Measurements from ENCODE around the gene MSX1. TPM values are rescaled to one million over a fixed set of nuclear protein-coding genes. Genes with fewer than 3 reads are reported as not detected.
A peak's percentile ranks its signal among the peaks of the same experiment; 100 is the strongest.

Gene MSX1
- total and polyA plus RNA-seq, 12 donors, result 1.8 to 30.3 (median 7.2) TPM

DNA sequence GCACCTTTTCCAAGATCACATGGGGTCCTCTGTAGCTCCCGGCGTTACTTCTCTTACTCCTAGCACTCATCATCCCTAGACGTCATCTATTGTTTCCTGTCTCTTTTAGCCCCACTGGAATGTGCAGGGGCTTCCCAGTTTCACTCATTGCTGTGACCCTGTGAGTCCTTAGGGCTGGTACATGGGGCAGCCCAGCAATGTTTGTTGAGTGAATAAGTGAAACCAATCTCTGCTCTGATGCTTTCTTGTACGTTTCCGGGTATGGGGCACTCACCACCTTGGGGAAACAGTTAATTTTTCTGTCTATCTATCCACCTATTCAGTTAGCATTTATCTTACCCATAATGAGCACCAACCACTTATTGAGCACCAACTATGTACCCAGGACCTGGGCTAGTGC lies 16.1 kb downstream of the MSX1 start:
- H3K36me3 ChIP-seq (replicated peaks in 1 of 2), result no peaks in the 10 kb centered on the region
- no peaks in the 10 kb centered on the region for H3K9me3 ChIP-seq (replicated peaks in 1 of 3)
- WGBS, 4 donors, result 42 to 62% (median 49%) methylated on average over 5 of the region's 5 CpGs
- H3K27ac ChIP-seq, result no peak overlapping the region
- DNase-seq, result no peak
- H3K27me3 ChIP-seq, result peaks cover 48% of the 10 kb centered on the region
- no peak overlapping the region for H3K4me3 ChIP-seq
- intact Hi-C loops (cut with DNase I), result no loop called here
- no peaks in the 10 kb centered on the region for H3K4me1 ChIP-seq (replicated peaks in 1 of 2)
- no peak for TF ChIP-seq POLR2A (IDR thresholded peaks at IDR 0.05)
- TF ChIP-seq, protein P1, sequence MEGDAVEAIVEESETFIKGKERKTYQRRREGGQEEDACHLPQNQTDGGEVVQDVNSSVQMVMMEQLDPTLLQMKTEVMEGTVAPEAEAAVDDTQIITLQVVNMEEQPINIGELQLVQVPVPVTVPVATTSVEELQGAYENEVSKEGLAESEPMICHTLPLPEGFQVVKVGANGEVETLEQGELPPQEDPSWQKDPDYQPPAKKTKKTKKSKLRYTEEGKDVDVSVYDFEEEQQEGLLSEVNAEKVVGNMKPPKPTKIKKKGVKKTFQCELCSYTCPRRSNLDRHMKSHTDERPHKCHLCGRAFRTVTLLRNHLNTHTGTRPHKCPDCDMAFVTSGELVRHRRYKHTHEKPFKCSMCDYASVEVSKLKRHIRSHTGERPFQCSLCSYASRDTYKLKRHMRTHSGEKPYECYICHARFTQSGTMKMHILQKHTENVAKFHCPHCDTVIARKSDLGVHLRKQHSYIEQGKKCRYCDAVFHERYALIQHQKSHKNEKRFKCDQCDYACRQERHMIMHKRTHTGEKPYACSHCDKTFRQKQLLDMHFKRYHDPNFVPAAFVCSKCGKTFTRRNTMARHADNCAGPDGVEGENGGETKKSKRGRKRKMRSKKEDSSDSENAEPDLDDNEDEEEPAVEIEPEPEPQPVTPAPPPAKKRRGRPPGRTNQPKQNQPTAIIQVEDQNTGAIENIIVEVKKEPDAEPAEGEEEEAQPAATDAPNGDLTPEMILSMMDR (IDR thresholded peaks at IDR 0.05), result no peak

DNA sequence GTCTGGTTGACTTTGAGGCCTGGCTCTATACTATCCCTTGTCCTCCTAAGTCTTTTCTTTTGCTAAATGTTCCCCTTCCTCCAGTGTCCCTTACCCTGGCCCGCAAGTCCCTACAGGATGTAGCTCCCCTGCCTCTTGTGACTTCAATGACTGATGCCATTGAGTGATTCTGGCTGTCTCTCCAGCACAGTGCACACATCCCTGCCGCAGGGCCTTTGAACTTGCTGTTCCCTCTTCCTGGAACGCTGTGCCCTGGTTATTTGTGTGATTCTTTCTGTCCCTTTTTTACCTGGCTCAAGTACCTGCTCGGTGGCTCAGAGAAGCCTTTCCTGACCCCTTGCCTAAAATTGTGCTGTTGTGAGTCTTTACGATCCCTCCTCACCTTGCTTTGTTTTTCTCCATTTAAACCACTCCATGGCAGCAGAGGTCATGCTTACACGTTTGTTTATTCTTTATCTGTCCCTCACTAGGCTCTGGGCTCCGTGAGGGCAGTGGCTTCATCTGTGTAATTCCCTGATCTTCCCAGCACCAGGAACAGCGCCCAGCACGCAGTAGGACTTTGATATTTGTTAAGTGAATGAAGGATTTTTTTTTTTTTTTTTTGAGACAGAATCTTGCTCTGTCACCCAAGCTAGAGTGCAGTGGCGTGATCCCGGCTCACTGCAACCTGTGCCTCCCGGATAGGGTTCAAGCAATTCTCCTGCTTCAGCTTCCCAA lies 17.6 kb downstream of the MSX1 start:
- no peak overlapping the region for H3K27ac ChIP-seq
- 74 to 87% (median 84%) methylated on average over 12 of the region's 12 CpGs for WGBS, 4 donors
- no peaks in the 10 kb centered on the region for H3K9me3 ChIP-seq (replicated peaks in 1 of 3)
- H3K4me1 ChIP-seq (replicated peaks in 1 of 2), result no peaks in the 10 kb centered on the region
- H3K27me3 ChIP-seq, result peaks cover 33% of the 10 kb centered on the region
- no peak overlapping the region for H3K4me3 ChIP-seq
- intact Hi-C loops (cut with DNase I), result no loop called here
- DNase-seq, result no peak
- TF ChIP-seq POLR2A (IDR thresholded peaks at IDR 0.05), result no peak
- TF ChIP-seq, protein P1 (IDR thresholded peaks at IDR 0.05), result no peak
- no peaks in the 10 kb centered on the region for H3K36me3 ChIP-seq (replicated peaks in 1 of 2)

DNA sequence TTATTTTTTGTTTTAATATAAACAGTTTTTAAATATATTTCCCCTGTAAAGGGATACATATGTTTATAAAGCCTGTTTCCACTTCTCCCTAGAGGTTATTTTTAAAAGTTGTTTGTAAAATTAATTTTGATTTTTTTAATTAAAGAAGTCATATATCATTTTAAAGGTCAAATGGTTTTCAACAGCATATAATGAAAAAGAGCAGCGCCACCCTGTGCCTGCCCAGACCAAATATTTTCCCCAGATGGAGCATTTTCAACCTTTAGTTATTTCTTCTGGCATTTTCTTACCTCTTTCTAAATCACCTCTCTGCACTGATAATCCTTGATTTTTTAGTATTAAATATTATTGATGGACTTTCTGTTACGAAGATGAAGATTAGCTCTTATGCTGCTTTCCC lies 21.0 kb downstream of the MSX1 start:
- whole genome bisulfite sequencing, 4 donors, result 53 to 70% (median 60%) methylated on average over 2 of the region's 2 CpGs
- Histone ChIP-seq H3K4me3 (no peak overlapping the region), H3K9me3 (replicated peaks in 1 of 3) (no peaks in the 10 kb centered on the region), H3K27me3 (peaks cover 4% of the 10 kb centered on the region), H3K27ac (no peak overlapping the region), H3K4me1 (replicated peaks in 1 of 2) (no peaks in the 10 kb centered on the region), H3K36me3 (replicated peaks in 1 of 2) (no peaks in the 10 kb centered on the region)
- TF ChIP-seq, protein P1 (IDR thresholded peaks at IDR 0.05), result peak; percentile 19 to 49 (median 34)
- TF ChIP-seq POLR2A (IDR thresholded peaks at IDR 0.05), result no peak
- DNase-seq, result no peak
- intact Hi-C loops (cut with DNase I), result no loop called here

DNA sequence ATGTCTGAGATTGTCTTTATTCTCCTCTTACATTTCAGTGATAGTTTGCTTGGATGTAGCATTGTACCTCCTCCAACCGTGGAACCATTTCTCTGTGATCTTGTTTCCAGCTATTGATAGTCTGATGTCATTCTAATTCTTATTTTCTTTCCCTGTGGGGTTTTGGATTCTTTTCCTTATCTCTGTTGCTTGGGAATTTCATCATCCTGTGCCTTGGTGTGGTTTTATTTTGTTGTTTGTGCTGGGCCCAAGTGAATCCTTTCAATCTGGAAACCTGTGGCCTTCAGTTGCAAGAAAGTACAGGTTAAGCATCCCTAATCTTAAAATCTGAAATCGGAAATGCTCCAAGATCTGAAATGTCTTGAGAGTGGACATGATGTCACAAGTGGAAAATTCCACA lies 22.0 kb downstream of the MSX1 start:
- intact Hi-C loops (cut with DNase I), result no loop called here
- no peak for DNase-seq

More for the DNA sequence above, 22.0 kb downstream of the MSX1 start:
- TF ChIP-seq POLR2A (IDR thresholded peaks at IDR 0.05), result no peak
- TF ChIP-seq, protein P1 (IDR thresholded peaks at IDR 0.05), result no peak
- no peaks in the 10 kb centered on the region for H3K4me1 ChIP-seq (replicated peaks in 1 of 2)
- H3K9me3 ChIP-seq (replicated peaks in 1 of 3), result no peaks in the 10 kb centered on the region
- peaks cover 4% of the 10 kb centered on the region for H3K27me3 ChIP-seq
- 65 to 75% (median 68%) methylated on average over 2 of the region's 2 CpGs for WGBS, 4 donors
- no peak overlapping the region for H3K27ac ChIP-seq
- no peaks in the 10 kb centered on the region for H3K36me3 ChIP-seq (replicated peaks in 1 of 2)
- no peak overlapping the region for H3K4me3 ChIP-seq
